Glutamatergic neuron (in vitro differentiated cells): ENCODE measurements around the gene CYTIP. TPM values are rescaled to one million over a fixed set of nuclear protein-coding genes. Genes with fewer than 3 reads are reported as not detected.

ENCODE experiments used
- DNase-seq: peaks from one replicate; pipeline ENCODE4 v3.0.0; 2022
- H3K27ac Mint-ChIP-seq: one replicate; pipeline ENCODE4 v1.8.0; 2020; ENCODE audit warnings: mild to moderate bottlenecking, mixed read lengths, inconsistent platforms; ENCODE audit not compliant: unreplicated experiment
- H3K27me3 Mint-ChIP-seq: one replicate; pipeline ENCODE4 v1.8.0; 2020; ENCODE audit warnings: mild to moderate bottlenecking, moderate library complexity, mixed read lengths, inconsistent platforms; ENCODE audit not compliant: unreplicated experiment
- H3K36me3 Mint-ChIP-seq: one replicate; pipeline ENCODE4 v1.8.0; 2020; ENCODE audit warnings: mild to moderate bottlenecking, mixed read lengths, inconsistent platforms; ENCODE audit not compliant: unreplicated experiment
- H3K4me1 Mint-ChIP-seq: one replicate; pipeline ENCODE4 v1.8.0; 2020; ENCODE audit warnings: mild to moderate bottlenecking, low read depth, mixed read lengths, inconsistent platforms; ENCODE audit not compliant: unreplicated experiment
- H3K4me3 Mint-ChIP-seq: one replicate; pipeline ENCODE4 v1.8.0; 2020; ENCODE audit warnings: mild to moderate bottlenecking, mixed read lengths, inconsistent platforms; ENCODE audit not compliant: unreplicated experiment
- H3K9me3 Mint-ChIP-seq: one replicate; pipeline ENCODE4 v1.8.0; 2020; ENCODE audit warnings: mild to moderate bottlenecking, moderate library complexity, mixed read lengths, inconsistent platforms; ENCODE audit not compliant: unreplicated experiment
- CTCF ChIP-seq: fragments of 200-600 bp; sonication (generic); IDR thresholded peaks from one replicate; pipeline ENCODE4 v1.5.0; 2021; ENCODE audit not compliant: partially characterized antibody, unreplicated experiment
- total RNA-seq: library from RNA; stranded (reverse); fragmentation: NEBNext Ultra II Directional; extraction: Animal tissue kit (Norgen Biotek cat#: 25700); gene quantifications from one replicate; pipeline ENCODE4 v1.2.1, GENCODE V29; 2021; ENCODE audit not compliant: unreplicated experiment

Gene CYTIP
- total RNA-seq, 1 donor from 2014 or later: not detected

DNA sequence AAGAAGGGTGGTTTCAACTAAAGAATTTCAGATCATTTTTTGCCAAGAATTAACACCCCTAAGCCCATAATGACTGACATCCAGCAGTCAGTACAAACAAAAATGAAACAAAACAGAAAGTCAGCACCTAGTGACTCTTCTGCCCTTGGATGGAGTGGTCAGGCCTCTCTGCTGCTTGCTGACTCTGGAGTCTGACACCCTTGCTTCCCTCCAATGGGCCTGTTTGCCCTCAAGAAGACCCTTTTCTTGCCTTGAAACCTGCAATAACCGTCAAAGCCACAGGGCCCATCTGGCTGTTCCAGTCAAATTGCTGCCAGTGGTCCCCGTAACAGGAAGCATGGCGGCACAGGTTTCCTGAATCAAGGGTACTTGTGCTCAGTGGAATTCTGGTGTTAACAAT is 27.2 kb upstream of the CYTIP start:
- no peak overlapping the region for H3K27ac Mint-ChIP-seq
- H3K9me3 Mint-ChIP-seq: no peaks in the 10 kb centered on the region
- no peaks in the 10 kb centered on the region for H3K27me3 Mint-ChIP-seq
- TF ChIP-seq CTCF: no peak
- H3K4me1 Mint-ChIP-seq: no peaks in the 10 kb centered on the region
- DNase-seq: no peak
- H3K4me3 Mint-ChIP-seq: no peak overlapping the region
- H3K36me3 Mint-ChIP-seq: no peaks in the 10 kb centered on the region

- Mint-ChIP-seq H3K4me3 (no peak overlapping the region), H3K36me3 (no peaks in the 10 kb centered on the region), H3K27me3 (no peaks in the 10 kb centered on the region), H3K4me1 (no peaks in the 10 kb centered on the region), H3K27ac (no peak overlapping the region), H3K9me3 (no peaks in the 10 kb centered on the region)
- TF ChIP-seq CTCF: no peak
- no peak for DNase-seq
These were observed 26.4 kb upstream of the CYTIP start for GRCh38 chr2:157470321-157470720.

DNA sequence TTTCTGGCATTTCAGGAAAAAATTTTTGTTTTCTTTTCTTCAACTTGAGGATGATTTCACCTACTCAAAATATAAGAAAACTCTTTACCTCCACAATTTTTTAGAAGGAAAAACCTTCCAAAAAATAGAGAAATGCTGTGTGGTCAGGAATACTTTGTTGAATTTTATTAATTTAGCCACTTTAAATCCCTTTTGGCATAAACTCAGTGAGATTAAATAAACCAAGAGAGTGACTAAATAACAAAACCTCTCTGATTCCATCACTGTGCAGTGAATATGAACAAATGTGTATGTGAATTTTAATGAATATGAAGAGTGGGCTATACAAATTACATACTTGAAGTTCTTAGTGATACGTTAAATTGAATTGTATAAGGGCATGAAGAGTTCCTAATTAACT is 25.8 kb upstream of the CYTIP start:
- H3K27ac Mint-ChIP-seq: no peak overlapping the region
- H3K4me1 Mint-ChIP-seq: no peaks in the 10 kb centered on the region

DNA sequence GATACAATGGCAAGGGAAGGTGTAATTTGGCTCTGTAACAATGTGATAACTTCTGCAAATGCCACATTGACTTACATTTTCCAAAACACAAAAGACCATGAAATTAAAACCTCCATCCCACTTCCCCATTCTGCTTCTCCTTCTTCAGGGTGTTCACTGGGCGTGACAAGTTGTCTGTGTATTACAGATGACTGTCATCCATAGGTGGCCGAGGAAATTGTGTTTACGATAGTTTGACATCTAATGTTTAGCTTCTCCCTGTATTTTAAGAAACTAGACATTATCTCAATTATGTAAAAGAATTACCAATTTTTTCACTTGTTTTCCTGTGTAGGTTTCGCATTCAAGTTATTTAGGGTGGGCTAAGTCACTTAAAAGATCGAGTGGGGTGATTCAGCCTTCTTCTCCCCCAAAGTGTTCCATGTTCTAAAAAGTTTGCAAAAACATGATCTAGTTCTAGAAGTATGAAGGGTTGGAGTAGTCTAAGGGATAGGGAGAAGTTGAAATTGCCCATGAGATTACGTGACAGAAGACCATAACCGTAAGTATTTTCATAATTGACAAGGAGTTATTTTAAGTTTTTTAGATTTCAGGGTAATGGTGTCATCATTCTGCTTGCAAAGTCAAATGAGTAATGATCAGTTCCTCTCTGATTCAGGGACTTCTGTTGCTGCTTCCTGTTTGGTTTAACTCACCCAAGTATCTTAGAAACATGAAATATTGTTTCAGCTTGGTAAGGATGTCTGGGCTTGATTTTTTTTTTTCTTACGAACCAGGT is 25.2 kb upstream of the CYTIP start:
- no peaks in the 10 kb centered on the region for H3K9me3 Mint-ChIP-seq
- no peak overlapping the region for H3K27ac Mint-ChIP-seq

More for the DNA sequence above, 25.8 kb upstream of the CYTIP start:
- H3K4me3 Mint-ChIP-seq: no peak overlapping the region
- H3K27me3 Mint-ChIP-seq: no peaks in the 10 kb centered on the region
- no peak for TF ChIP-seq CTCF
- no peaks in the 10 kb centered on the region for H3K36me3 Mint-ChIP-seq
- H3K9me3 Mint-ChIP-seq: no peaks in the 10 kb centered on the region
- no peak for DNase-seq

More for the DNA sequence above, 25.2 kb upstream of the CYTIP start:
- no peaks in the 10 kb centered on the region for H3K27me3 Mint-ChIP-seq
- no peaks in the 10 kb centered on the region for H3K4me1 Mint-ChIP-seq
- no peak for TF ChIP-seq CTCF
- no peak overlapping the region for H3K4me3 Mint-ChIP-seq
- no peaks in the 10 kb centered on the region for H3K36me3 Mint-ChIP-seq
- DNase-seq: no peak
